MM.1S (cell line): ENCODE data around the gene SMKR1.
"Not testable (repeated sequence)": the region's sequence is repeated elsewhere in the genome, so short reads cannot be mapped to it uniquely, and the experiment has no call there.

ENCODE experiments used
- DNase-seq: peaks from one replicate; pipeline ENCODE4 v3.0.0-alpha.2; 2015
- H2AFZ ChIP-seq: fragments of 300-600 bp; sonication (generic); 2 replicates; pipeline ENCODE4 v1.6.0; 2016; ENCODE audit warnings: antibody characterized with exemption, low read length
- H3F3A ChIP-seq: fragments of 300-600 bp; sonication (generic); 2 replicates; pipeline ENCODE4 v1.6.1; 2016; ENCODE audit warnings: mild to moderate bottlenecking, antibody characterized with exemption, low read length, moderate library complexity, mixed read lengths; ENCODE audit not compliant: insufficient read depth
- H3K27ac ChIP-seq: fragments of 300-600 bp; sonication (generic); 2 replicates; pipeline ENCODE4 v1.5.1; 2016; ENCODE audit warnings: mild to moderate bottlenecking, low read length
- H3K27me3 ChIP-seq: fragments of 300-600 bp; sonication (generic); replicated peaks from 2 replicates; pipeline ENCODE4 v1.6.0; 2016; ENCODE audit warnings: low read length; ENCODE audit not compliant: insufficient read depth
- H3K36me3 ChIP-seq: fragments of 300-600 bp; sonication (generic); replicated peaks from 2 replicates; pipeline ENCODE4 v1.6.1; 2016; ENCODE audit warnings: mild to moderate bottlenecking, low read length, mixed read lengths; ENCODE audit not compliant: insufficient read depth
- H3K4me1 ChIP-seq: fragments of 300-600 bp; sonication (generic); 2 replicates; pipeline ENCODE4 v1.6.1; 2016; ENCODE audit warnings: low read length, mixed read lengths
- H3K4me2 ChIP-seq: fragments of 300-600 bp; sonication (generic); 2 replicates; pipeline ENCODE4 v1.6.0; 2016; ENCODE audit warnings: low read depth, low read length
- H3K4me3 ChIP-seq: fragments of 300-600 bp; sonication (generic); 2 replicates; pipeline ENCODE4 v1.5.1; 2016; ENCODE audit warnings: low read length, mixed read lengths
- H3K79me2 ChIP-seq: fragments of 300-600 bp; sonication (generic); 2 replicates; pipeline ENCODE4 v1.6.1; 2016; ENCODE audit warnings: mixed run types, low read length, mixed read lengths
- H3K9ac ChIP-seq: fragments of 300-600 bp; sonication (generic); 2 replicates; pipeline ENCODE4 v1.6.1; 2016; ENCODE audit warnings: low read length, mixed read lengths
- H3K9me2 ChIP-seq: fragments of 300-600 bp; sonication (generic); replicated peaks from 2 replicates; pipeline ENCODE4 v1.6.1; 2016; ENCODE audit warnings: mild to moderate bottlenecking, low read length, mixed read lengths; ENCODE audit not compliant: insufficient read depth
- H3K9me3 ChIP-seq: fragments of 300-600 bp; sonication (generic); replicated peaks from 2 replicates; pipeline ENCODE4 v1.6.1; 2016; ENCODE audit warnings: mild to moderate bottlenecking, low read length, mixed read lengths; ENCODE audit not compliant: insufficient read depth
- H4K20me1 ChIP-seq: fragments of 300-600 bp; sonication (generic); 2 replicates; pipeline ENCODE4 v1.6.1; 2016; ENCODE audit warnings: mild to moderate bottlenecking, low read length, moderate library complexity, mixed read lengths; ENCODE audit not compliant: insufficient read depth
- EZH2 ChIP-seq: fragments of 300-600 bp; sonication (generic); optimal IDR thresholded peaks from 2 replicates; pipeline ENCODE3; 2017; ENCODE audit warnings: low read depth, mild to moderate bottlenecking, antibody characterized with exemption, low read length, mixed read lengths
- EZH2phosphoT487 ChIP-seq: fragments of 300-600 bp; sonication (generic); IDR thresholded peaks from 2 replicates; pipeline ENCODE4 v1.6.1; 2018; ENCODE audit warnings: antibody characterized with exemption, low read length
- TF ChIP-seq, protein P1 (sequence below): fragments of 300-600 bp; sonication (generic); IDR thresholded peaks from 2 replicates; pipeline ENCODE4 v1.5.1; 2016; ENCODE audit warnings: antibody characterized with exemption, low read length, mixed read lengths

Gene SMKR1

DNA sequence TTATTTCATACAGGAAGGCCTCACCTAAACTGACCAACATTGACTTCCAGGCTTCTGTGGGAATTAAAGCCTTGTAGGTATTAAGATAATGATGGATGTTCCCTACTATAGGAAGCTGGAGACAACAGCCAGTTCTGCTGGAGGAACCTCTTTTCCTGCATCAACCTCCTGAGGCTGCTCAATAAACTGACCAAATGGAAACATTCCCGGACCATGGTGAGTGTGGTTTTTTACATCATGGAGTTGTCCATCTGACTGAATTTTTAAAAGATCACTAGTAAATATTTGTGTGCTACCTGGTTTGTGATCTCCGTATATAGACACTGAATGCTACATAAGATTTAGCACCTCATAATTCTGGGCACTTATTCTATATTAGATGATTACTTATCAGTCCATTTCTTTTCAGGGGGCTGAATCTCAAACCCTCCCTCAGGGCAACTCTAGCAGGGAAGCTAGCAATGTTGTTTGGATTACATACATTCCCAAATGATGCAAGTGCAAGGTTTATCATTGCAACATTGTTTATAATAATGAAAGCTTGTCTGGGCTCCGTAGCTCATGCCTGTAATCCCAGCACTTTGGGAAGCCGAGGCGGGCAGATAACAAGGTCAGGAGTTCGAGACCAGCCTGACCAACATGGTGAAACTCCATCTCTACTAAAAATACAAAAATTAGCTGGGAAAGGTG, 21.5 kb upstream of the SMKR1 start:
- H3K4me1 ChIP-seq: no peaks in the 10 kb centered on the region
- no peaks in the 10 kb centered on the region for H3K36me3 ChIP-seq
- H3K27ac ChIP-seq: no peak overlapping the region
- no peaks in the 10 kb centered on the region for H3K9me2 ChIP-seq
- H3K9me3 ChIP-seq: no peaks in the 10 kb centered on the region
- no peak overlapping the region for H2AFZ ChIP-seq
- no peak overlapping the region for H3K4me3 ChIP-seq
- no peaks in the 10 kb centered on the region for H4K20me1 ChIP-seq
- TF ChIP-seq EZH2phosphoT487: no peak
- TF ChIP-seq EZH2: no peak
- TF ChIP-seq, protein P1, sequence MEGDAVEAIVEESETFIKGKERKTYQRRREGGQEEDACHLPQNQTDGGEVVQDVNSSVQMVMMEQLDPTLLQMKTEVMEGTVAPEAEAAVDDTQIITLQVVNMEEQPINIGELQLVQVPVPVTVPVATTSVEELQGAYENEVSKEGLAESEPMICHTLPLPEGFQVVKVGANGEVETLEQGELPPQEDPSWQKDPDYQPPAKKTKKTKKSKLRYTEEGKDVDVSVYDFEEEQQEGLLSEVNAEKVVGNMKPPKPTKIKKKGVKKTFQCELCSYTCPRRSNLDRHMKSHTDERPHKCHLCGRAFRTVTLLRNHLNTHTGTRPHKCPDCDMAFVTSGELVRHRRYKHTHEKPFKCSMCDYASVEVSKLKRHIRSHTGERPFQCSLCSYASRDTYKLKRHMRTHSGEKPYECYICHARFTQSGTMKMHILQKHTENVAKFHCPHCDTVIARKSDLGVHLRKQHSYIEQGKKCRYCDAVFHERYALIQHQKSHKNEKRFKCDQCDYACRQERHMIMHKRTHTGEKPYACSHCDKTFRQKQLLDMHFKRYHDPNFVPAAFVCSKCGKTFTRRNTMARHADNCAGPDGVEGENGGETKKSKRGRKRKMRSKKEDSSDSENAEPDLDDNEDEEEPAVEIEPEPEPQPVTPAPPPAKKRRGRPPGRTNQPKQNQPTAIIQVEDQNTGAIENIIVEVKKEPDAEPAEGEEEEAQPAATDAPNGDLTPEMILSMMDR: no peak
- no peak overlapping the region for H3K4me2 ChIP-seq
- H3K79me2 ChIP-seq: no peaks in the 10 kb centered on the region
- H3K9ac ChIP-seq: no peak overlapping the region
- no peaks in the 10 kb centered on the region for H3K27me3 ChIP-seq
- DNase-seq: peak; percentile 4
- no peaks in the 10 kb centered on the region for H3F3A ChIP-seq

DNA sequence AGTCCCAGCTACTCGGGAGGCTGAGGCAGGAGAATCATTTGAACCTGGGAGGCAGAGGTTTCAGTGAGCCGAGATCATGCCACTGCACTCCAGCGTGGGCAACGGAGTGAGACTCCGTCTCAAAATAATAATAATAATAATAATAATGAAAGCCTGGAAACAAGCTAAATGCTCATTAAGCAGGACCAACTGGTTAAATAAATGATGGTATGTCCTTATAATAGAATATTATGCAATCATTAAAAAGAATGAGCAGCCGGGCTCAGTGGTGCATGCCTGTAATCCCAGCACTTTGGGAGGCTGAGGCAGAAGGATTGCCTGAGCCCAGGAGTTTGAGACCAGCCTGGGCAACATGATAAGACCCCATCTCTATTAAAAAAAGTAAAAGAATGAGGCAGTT, 21.0 kb upstream of the SMKR1 start:
- H3K4me2 ChIP-seq, H3K9me2 ChIP-seq, H2AFZ ChIP-seq, H3K9ac ChIP-seq, H3K36me3 ChIP-seq, H3K4me1 ChIP-seq, H3K27ac ChIP-seq, H3F3A ChIP-seq, H4K20me1 ChIP-seq, H3K4me3 ChIP-seq, DNase-seq, H3K9me3 ChIP-seq, H3K27me3 ChIP-seq, H3K79me2 ChIP-seq: not testable (repeated sequence)

- Histone ChIP-seq H3K9ac (no peak overlapping the region), H3K9me2 (no peaks in the 10 kb centered on the region), H4K20me1 (no peaks in the 10 kb centered on the region), H2AFZ (no peak overlapping the region), H3F3A (no peaks in the 10 kb centered on the region), H3K27ac (no peak overlapping the region), H3K36me3 (no peaks in the 10 kb centered on the region), H3K4me2 (no peak overlapping the region), H3K27me3 (no peaks in the 10 kb centered on the region), H3K4me3 (no peak overlapping the region), H3K9me3 (no peaks in the 10 kb centered on the region), H3K4me1 (no peaks in the 10 kb centered on the region), H3K79me2 (no peaks in the 10 kb centered on the region)
- DNase-seq: no peak
- TF ChIP-seq, protein P1: no peak
- TF ChIP-seq EZH2: no peak
- TF ChIP-seq EZH2phosphoT487: no peak
These were observed 19.6 kb upstream of the SMKR1 start for GRCh38 chr7:129482781-129483180.

- H3K4me2 ChIP-seq: no peak overlapping the region
- no peaks in the 10 kb centered on the region for H3K9me3 ChIP-seq
- H3K36me3 ChIP-seq: no peaks in the 10 kb centered on the region
- no peaks in the 10 kb centered on the region for H3K9me2 ChIP-seq
- no peak overlapping the region for H3K4me3 ChIP-seq
- H3K4me1 ChIP-seq: no peaks in the 10 kb centered on the region
- no peaks in the 10 kb centered on the region for H3K79me2 ChIP-seq
- no peaks in the 10 kb centered on the region for H3F3A ChIP-seq
- no peaks in the 10 kb centered on the region for H3K27me3 ChIP-seq
- no peak overlapping the region for H3K9ac ChIP-seq
- TF ChIP-seq, protein P1: no peak
- TF ChIP-seq EZH2phosphoT487 (no peak), EZH2 (no peak)
- no peak overlapping the region for H3K27ac ChIP-seq
- H4K20me1 ChIP-seq: no peaks in the 10 kb centered on the region
- no peak overlapping the region for H2AFZ ChIP-seq
- peak; percentile 1 for DNase-seq
These were observed 12.8 kb upstream of the SMKR1 start for GRCh38 chr7:129489491-129489890.
